HG03342 (cell line): ENCODE measurements around the gene ECHDC3.

ENCODE experiments used
- ATAC-seq: cut with Tn5 transposase; IDR thresholded peaks from one replicate; pipeline ENCODE4 v1.9.1; 2021; ENCODE audit warnings: mild to moderate bottlenecking, moderate library complexity; ENCODE audit not compliant: unreplicated experiment

Gene ECHDC3

DNA sequence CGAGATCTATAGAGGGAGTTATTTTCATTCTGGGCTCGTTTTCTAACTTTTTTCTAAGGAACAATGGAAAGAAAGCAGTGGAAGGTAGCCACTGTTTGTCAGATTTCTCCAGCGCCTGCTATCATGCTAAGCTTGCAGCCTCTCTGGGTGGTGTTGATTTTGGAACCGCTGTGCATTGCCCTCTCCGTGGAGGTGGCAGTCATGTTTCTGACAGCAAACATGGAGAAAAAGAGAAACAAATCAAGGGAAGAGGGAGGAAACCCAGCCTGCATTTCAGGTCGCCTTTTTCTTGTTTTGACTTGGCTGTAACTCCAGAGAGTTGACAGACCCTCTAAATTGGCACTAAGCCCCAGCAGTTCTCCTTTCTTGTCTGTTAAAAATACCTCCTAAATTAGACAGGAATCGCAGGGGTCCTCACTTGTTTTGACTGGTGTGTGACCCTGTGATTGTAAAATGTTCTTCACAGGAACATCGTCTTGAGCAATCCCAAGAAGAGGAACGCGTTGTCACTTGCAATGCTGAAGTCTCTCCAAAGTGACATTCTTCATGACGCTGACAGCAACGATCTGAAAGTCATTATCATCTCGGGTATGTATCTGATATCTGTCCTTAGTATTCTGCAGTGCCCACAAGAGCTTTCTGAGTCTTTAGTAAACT is 4.8 kb downstream of the ECHDC3 start:
- ATAC-seq = no peak

DNA sequence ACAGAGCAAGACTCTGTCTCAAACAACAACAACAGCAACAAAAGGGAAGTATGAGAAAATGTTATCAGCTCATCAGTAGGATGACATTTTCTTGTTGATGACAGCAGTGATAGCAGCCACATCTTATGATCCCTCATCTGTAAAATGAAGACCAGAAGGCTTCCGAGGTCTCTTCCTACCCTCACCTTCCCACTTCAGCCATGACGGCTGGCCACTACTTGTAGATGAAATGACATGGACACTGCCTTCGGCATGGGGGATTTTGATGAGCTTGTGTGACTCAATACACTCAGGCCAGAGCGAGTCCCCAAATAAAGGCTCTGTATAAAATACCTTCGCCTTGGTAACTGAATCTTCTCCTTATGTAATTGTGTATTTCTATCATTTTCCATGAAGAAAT is 6.7 kb downstream of the ECHDC3 start:
- ATAC-seq = no peak

DNA sequence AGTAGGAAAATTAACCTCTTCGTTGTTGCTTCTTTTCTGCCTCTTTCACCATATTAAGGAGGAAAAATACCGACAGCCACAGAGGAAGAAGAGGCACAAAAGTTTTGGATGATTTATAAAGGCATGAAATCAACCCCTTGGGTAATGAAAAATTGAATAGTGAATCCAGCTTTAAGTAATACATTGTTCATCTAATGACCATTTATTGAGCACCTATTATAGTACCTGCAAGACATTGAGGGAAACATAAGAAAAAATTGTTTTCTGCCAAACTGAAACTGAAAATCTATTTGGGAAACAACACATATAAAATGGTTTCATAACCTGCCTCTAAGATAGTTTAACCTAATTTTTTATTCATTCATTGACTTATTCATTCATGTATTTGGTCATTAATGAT is 8.2 kb downstream of the ECHDC3 start:
- ATAC-seq = no peak

DNA sequence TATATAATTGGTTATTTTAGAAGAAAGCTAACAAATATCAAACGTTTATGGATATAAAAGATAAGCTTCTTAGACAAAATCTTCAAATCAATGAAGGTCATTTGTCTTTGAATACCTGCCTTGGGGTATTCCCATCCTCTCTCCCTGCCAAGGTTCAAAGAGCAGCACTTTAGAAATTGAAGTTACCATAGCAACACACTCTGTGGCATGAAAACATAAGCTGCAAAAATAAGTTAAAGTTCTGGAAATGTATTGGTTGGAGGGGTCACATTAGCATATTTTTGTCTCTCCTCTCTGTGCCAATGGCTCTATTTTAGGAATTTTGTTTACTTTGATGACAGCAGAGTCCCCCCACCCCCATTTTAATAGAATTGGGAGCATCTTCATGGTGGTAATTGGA is 12.0 kb downstream of the ECHDC3 start:
- ATAC-seq = no peak

DNA sequence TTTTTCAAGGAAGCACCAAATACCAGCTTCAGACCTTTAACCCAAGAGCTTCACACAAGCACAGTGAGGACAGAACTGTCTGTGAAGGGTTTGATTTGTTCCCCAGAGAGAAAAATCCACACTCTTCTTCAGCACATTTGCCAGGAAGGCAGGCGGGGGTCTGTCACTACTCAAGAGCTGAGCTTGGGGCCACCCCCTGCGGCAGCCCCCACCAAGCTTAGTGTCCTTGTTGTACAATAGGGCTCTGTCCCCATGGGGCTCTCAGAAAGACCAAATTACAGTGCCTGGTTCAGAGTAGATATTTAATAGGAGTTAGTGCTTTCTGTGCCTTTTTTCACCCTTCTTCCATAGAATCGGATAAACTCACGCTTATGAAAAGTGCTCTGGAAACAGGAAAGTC is 12.4 kb downstream of the ECHDC3 start:
- ATAC-seq = no peak

DNA sequence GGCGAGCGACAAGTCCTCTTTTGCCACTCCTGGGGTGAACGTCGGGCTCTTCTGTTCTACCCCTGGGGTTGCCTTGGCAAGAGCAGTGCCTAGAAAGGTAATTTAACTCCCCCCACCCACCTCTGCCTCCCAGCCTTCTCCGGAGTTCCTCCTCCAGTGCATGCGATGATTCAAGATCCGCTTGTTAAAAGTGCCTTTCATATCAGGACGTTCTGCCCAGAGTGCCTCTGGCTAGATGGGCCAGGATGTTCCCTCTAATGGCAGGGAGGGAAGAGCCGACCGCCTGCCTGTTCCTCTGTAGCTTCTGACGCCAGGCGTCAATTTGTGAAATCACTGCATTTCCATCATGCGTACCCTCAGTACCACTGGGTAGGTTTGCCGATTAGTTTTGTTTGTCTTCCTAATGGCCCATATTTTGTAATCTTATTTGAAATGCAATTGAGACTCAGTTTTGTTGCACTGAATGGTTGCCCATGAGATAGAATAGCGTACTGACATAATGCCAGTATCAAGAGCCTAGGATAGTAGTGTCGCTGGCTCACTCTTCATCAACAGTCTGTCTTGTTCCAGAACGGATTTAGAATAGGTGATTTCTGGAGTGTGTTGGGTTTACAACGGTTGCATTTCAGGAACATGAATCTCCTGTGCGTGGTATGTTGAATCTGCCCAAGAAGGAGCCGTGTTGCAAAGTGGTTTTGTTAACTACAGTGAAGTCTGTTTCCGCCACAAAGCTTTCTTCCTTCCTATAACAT is 13.5 kb downstream of the ECHDC3 start:
- no peak for ATAC-seq

DNA sequence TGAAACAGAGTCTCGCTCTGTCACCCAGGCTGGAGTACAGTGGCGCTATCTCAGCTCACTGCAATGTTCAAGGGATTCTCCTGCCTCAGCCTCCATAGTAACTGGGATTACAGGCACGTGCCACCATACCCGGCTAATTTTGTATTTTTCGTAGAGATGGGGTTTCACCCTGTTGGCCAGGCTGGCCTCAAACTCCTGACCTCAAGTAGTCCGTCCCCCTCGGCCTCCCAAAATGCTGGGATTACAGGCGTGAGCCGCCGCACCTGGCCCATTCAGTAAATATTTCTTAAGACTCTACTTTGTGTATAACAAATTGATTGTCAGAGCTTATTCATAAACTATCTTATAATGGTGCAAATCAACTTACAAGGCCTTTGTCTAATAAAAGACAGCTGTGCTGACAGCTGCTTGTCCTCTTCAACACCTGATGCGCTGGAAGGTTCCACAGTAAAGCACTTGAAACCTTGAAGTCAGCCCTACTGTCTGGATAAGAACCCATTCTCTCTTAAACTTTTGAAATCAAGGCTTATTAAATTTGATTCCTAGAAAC is 14.7 kb downstream of the ECHDC3 start:
- ATAC-seq = no peak

DNA sequence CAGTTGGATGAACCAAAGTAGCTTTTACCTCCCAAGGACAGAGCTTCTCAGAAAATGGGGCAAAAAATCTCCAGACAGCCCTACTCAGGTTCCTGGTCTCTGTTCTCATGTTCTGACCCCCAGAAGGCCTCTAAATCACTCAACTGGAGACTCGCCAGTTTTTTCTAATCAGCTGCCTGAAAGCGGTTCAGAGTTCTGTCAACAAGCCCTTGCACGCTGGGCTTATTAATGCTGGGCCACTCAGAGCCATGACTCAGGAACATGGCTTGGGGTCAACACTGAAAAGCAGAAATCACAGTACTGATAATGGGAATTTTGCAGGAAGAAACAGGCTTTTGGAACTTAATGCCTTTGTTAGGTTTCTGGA is 15.3 kb downstream of the ECHDC3 start:
- no peak for ATAC-seq

DNA sequence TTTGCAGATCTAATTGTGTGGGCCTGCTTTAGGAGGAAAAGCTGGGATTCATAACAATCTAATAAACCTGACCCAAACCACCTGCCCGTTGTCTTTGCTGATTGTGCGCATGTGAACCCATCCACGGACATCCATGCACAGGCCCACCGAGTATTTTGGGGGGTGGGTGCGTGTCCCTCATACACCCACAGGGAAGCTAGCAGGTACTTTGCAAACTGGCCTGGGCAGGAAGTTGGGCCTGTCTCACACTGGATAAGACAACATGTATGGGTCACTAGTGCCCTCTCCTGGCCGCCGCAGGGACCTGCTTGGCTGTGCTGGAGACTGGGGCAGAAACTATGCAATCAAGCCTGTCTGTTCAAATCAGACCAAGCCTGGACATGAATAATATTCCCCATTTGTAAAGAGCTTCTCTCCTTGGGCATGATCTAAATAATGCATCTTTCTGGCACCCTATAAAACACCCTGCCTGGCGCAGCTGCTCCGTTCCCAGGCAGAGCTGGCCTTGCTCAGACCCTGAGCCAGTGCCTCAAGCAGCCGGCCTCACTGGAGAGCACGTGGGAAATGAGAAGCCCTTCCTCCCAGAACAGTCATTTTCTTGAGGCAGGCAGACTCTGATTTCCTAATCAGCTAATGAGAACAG is 15.8 kb downstream of the ECHDC3 start:
- ATAC-seq = peak; percentile 94

DNA sequence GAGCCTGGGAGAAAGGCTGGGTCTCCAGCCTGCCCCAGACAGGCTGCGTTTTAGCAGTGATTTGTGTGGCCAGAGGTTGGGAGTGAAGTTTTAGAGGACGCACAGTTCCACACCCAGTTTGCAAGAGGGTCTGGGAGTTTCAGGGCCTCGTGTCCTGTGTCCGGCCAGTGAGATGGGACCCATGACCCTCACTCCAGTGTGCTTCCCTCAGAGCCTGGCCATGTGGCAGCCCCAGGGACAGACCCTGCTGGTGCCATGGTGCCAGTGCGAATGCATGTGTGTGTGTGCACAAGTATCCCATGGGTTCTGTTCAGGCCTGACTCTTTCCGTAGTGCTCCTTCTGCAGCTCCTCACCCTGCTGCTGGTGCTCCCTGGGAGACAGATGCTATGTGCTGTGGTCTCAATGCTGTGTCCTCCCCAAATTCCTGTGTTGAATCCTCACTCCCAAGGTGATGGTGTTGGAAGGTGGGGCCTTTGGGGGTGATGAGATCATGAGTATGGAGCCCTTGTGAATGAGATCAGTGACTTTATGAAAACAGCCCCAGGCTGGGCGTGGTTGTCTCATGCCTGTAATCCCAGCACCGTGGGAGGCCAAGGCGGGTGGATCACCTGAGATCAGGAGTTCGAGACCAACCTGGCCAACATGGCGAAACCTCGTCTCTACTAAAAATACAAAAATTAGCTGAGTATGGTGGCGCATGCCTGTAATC is 16.5 kb downstream of the ECHDC3 start:
- no peak for ATAC-seq

DNA sequence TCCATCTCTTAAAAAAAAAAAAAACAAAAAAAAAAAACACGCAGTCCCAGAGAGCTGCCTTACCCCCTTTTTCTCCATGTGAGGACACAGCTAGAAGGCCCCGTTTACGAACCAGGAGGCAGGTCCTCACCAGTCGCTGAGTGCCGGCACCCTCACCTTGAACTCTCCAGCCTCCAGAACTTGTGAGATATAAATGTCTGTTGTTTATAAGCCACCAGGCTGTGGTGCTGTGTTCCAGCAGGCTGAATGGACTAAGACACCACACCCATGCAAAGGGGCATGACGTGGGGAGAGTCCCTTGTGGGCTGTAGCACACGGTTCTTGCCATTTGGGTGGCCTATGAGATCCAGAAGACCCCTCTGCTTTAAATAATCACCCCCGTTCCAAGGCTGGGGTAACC is 17.2 kb downstream of the ECHDC3 start:
- ATAC-seq = no peak

DNA sequence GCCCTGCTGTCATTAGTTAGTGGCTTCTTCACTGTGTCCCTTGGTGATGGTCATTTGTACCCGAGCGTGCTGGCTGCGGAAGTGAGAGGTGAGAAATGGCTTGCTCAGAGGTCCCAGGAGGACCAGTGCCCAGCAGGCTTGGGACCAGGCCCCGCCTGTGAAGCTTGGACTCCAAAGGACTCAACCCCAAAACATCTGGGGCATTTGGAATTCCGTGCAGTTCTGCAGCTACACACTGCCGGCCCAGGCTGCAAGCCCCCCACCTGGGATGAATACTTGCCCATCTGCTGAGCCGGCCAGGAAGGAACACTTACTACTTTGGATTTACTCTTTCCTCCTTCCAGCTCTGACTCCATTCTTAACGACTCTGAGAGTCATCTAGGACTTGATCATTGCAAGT is 18.0 kb downstream of the ECHDC3 start:
- ATAC-seq = no peak

DNA sequence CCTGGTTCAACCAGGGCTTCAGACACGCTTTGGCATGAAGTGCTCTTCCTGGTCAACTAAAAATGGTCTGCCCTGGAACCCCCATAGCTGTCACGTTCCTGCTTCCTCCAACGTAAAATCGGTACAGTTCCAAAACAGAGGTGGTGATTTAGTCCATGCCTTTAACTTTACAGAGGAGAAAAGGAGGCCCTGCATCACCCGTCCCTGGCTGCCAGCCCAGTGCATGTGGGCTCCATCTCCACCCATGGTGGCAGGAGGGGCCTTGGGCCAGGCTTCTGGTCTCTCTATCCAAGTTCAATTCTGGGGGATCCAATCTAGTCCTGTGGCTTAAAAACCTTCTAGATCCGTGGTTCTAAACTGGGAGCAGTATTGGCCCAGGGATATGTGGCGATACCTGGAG is 18.7 kb downstream of the ECHDC3 start:
- no peak for ATAC-seq

DNA sequence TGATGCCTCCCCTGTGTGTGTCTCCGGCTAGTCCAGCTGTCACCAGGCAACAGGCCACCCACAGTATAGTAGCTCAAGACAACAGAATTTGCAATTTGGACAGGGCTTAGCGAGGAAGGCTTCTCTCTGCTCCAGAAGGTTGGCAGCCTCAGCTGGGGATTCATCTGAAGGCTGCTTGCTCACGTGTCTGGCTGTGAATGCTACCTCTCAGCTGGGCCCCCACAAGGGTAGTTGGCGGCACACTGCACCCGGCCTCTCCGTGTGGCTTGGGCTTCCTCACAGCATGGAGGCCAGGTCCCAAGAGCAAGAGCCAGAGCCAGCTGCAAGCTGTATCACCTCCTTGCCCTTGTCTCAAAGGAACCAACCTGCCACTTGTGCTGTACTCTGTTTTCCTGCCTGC is 19.2 kb downstream of the ECHDC3 start:
- no peak for ATAC-seq

DNA sequence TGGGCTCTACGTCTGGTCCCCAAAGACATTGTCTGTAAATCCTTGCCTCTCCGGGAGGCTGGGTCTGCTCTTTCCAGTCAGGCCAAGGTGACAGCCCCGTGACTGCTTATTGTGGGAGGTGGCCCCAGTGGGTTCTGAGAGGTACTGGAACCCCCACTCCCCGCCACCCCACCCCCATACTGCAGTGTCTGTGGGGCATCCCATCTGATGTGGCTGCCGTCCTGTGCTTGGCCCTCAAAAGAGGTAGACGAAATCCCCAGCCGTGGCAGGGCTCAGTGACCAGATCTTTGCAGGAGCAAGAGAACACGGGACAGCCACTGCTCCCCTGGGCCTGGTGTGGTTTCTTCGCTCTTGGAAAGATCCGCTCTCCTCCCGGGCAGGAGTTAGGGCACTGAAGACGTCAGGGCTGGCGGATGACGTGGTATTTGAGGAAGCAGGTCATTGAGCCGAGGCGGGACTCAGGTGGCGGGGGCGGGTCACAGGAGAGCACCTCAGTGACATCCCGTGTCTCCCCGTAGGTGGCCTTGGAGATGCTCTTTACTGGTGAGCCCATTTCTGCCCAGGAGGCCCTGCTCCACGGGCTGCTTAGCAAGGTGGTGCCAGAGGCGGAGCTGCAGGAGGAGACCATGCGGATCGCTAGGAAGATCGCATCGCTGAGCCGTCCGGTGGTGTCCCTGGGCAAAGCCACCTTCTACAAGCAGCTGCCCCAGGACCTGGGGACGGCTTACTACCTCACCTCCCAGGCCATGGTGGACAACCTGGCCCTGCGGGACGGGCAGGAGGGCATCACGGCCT is 20.7 kb downstream of the ECHDC3 start:
- ATAC-seq = no peak

DNA sequence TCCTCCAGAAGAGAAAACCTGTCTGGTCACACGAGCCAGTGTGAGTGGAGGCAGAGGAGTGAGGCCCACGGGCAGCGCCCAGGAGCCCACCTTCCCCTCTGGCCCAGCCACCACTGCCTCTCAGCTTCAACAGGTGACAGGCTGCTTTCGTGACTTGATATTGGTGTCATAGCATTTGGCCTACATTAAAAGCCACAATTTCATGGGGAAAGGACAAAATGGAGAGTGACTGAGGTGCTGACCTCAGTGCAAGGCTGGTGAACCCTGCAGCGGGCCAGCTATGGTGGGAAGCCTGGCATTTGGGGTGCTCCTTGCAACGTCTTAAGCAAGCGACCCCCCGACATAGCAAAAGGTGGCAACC is 21.3 kb downstream of the ECHDC3 start:
- no peak for ATAC-seq

DNA sequence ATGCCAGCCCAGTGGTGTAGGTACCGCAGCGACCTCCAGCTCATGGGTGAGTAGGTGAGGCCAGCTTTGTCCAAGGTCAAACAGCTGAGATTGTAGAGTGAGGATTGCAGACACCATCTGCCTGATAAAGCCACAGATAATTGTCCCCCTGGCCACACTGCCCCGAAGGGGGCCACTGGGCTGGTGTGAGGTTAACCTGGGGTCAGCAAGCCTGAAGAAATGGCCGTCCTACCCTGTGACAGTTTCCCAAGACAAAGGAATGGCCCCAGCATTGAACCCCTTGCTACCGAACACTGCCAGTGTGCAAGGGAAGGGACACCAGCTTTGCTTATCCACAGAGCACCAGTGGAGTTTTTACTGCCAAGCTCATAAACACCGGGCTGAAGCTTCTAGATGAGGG is 23.0 kb downstream of the ECHDC3 start:
- no peak for ATAC-seq

DNA sequence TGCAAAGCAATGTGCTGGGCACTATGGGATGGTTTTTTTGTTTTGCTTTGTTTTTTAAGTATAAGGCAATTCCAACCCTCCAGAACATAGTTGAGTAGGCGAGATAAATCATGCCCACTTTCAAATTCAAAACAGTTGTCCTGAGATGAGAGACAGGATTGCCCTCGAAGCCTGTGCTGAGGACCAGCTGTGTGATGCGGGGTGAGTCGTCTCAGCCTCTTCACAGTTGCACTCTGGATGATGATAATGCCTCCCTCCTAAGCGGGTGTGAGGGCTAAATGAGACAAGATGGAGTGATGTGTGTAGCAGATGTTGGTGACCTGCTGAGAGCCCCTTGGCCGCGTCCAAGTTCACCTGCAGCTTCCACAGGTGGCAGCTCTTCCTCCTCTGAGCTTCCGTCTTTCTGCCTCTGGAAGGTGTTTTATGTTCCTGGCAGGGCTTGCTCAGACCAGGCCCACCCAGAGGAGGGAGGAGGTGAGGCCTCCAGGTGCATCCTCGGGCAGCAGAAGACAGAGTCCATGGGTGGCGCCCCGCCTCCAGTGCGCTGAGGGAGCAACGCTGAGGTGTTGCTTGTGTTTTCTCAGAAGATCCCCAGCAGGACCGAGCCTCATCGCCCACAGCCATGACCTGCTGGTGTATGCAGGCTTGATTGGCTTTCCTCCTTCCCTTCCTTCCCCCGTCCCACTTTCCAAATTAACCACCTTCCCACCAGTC is 30.6 kb downstream of the ECHDC3 start:
- ATAC-seq = no peak

DNA sequence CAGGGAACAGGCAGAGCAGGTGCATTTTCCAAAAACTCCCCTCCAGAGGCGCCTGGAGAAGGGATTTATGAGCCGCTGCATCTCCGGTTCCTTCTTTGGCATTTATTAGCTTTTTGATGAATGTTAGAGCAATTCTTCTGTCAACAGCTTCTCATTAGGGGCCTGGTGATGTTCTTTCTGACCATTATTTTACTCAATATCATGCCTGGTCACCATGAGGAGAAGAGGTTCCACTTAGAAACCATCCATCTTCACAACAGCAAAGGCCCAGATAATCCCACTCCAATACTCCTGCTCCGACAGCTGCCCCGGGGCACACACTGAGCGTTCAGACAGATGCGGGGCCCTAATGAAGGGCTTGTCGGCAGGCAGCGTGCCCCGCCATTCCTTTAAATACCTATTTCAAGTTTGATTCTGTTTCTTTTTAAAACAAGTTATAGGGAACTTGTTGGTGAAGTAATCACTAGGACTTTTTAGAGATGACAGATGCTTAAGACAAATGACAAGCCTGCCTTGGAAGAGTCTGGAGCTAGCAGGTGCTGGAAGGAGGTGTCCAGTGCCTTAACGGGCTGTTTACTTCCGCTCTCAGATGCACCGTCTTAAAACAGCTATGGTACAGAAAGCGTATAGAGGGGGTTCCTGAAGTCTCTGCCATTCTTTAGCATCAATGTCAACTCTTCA is 31.7 kb downstream of the ECHDC3 start:
- no peak for ATAC-seq

DNA sequence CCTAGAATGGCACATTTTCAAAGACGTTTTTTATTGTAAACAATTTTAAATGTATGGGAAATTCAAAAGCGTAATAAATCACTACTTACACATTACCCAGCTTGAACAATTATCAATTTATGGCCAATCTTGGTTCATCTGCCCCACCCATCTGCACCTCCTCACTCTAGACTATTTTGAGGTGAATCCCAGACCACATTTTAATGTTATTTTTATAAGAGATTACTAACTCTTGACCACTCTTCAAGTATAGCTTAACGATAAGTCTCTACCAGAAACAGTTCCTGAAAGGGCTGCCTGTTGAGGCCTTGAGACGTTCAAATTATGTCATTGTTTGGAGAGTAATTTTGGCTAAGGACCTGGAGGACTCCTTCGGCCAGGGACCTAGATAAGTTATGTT is 33.2 kb downstream of the ECHDC3 start:
- no peak for ATAC-seq
